CD4-positive, alpha-beta T cell treated with Interleukin-10 for 1 hour (primary cell): ENCODE results near the gene LAD1.

ENCODE experiments used
- DNase-seq: peaks from one replicate; pipeline ENCODE4 v3.0.0-alpha.2; 2020

The LAD1 gene

GRCh38 chr1:201360901-201361651 lies 38.0 kb downstream of the LAD1 start:
- DNase-seq = no peak

DNA sequence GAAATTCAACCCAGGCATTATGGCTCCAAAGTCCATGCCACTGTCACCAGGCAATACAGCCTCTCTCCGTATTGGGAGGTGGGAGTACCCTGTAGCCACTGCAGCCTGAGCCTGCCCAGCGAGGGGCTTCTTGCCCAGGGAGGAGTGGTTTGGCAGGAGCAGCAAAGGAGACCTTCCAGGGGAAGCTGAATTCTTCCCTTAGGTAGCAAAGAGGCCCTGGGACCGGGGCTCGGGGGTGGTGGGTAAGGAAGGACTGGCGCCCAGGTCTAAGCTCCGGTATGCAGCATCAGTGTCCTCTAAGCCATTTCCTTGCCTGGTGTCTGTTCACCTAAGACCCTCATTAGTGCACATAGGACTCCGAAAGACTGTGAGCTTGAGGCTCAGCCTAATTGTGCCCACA lies 38.6 kb downstream of the LAD1 start:
- no peak for DNase-seq

- no peak for DNase-seq
These were observed 39.3 kb downstream of the LAD1 start for GRCh38 chr1:201359873-201360210.

GRCh38 chr1:201359031-201359872 lies 39.9 kb downstream of the LAD1 start:
- DNase-seq = no peak

DNA sequence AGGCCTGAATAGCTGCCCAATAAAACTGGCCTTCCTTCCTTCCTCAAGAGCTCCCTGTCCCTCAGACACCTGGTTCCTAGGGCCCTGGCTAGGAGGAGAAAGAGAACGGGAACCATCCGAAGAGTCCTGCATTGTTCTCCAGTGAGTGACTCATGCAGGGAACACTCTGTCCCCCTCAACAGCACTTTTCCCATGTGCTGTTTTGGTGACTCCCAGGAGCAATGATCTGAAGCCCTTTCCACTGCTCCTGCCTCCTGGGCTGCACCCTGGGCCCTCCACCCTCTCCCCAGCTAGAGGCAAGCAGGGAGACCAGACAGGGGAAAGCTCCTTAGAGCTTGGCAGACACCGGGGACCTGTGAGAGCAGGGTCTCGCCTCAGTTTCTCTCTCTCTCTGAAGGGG lies 40.5 kb downstream of the LAD1 start:
- DNase-seq = no peak

- no peak for DNase-seq
These were observed 41.3 kb downstream of the LAD1 start for GRCh38 chr1:201357636-201358348.

- no peak for DNase-seq
These were observed 41.9 kb downstream of the LAD1 start for GRCh38 chr1:201357211-201357610.

- no peak for DNase-seq
These were observed 42.4 kb downstream of the LAD1 start for GRCh38 chr1:201356701-201357100.

- DNase-seq = no peak
These were observed 42.9 kb downstream of the LAD1 start for GRCh38 chr1:201356236-201356635.

- DNase-seq = no peak
These were observed 43.7 kb downstream of the LAD1 start for GRCh38 chr1:201355471-201355870.

GRCh38 chr1:201354901-201355295 lies 44.2 kb downstream of the LAD1 start:
- DNase-seq = no peak

DNA sequence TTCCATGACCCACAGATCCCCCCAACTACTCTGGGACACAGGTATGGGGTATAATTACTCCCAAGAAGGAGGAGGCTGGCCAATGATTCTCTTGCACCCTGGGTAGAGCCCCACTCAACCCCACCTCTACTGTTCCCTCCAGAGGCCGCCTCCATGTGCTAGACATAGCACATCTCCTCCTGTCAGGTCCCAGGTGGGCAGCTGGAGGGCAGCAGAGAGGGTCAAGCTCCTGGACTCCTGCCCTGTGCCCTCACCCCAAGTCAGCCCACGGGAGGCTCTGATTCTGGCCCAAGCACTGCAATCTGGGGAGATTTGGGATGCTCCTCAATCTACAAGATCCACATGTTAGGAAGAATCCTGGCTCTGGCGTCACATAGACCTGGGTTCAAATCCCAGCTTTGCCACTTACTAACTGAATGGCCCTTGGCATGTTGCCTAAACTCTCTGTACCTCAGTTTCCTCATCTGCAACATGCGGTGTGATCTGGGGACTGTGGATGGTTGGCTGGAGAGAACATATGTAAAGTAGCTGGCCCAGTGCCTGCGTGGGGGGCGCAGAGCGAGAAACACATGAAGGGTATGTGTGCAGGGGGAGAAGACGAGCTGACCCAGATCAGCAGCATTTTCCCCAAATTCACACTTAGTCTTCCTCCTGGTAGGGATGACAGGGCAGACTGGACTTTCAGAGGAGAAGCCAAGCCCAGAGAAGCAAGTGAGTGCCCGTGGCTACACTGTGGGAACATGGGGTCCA lies 44.8 kb downstream of the LAD1 start:
- DNase-seq = no peak

- no peak for DNase-seq
These were observed 45.8 kb downstream of the LAD1 start for GRCh38 chr1:201353186-201353940.

DNA sequence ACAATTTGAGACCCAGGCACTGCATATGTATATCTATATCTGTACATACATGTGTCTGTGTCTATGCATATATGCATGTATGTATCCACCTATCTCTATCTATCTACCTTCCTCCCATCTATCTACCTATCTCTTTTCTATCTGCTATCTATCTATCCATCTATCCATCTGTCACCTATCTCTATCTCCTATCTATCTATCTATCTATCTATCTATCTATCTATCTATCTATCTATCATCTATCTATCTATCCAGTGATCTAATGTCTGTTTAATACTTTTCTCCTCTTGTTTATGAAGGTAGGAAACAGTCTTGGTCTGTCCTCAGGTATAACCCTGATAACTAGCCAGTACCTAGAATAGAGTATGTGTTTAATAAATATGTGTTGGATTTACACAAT lies 47.5 kb downstream of the LAD1 start:
- DNase-seq = no peak

DNA sequence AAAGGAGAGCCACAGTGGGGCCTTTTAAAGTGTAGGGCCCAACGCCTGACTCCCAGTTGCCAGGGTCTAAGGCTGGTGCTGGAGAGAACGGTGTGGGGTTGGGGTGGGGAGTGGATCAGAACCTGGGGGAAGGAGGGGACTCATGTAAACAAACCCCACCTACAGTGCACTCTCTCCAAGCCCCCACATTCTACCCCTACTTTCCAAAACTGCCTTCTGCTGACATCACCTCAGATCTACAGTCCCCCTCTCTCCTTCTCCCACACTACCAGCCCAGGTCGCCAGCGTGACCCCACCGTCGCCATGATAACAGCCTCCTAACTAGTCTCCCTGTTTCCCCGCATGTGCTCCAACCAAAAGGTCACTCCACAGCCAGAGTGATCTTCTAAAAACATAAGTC lies 48.2 kb downstream of the LAD1 start:
- DNase-seq = no peak

GRCh38 chr1:201350361-201350725 lies 48.8 kb downstream of the LAD1 start:
- no peak for DNase-seq

DNA sequence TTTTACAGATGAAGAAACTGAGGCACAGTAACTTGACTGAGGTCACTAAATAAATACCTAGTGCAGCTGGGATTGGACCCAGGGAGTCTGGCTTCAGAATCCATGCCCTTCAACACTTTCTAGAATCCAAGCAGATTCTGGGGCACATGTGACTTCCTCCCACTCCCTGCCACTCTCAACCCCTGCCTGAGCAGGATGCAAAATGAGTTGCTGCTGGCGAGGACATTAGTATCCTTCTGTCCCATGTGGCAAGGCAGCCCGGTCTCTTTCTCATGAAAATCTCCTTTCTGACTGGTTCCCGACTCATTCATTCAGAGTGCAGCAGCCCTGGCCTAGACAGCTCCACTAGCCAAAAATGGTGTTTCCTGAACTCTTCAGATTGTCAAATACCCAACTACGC lies 50.0 kb downstream of the LAD1 start:
- DNase-seq = no peak

DNA sequence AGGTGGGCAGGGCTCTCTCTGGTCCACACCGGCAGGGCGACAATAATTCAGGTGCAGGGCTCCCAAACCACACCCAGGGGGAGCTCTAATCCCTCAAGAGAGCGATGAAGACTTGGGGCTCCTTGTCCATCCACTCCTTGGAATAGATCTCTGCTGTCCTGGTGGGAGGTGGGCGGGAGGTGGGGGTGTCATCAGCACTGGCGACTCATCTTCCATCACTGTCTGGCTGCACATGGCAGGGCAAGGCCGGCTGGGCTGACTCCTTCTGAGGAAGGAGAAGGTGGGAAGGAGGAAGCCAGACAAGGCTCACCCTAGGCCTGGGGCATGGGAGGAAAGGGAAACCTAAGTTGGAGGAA lies 50.9 kb downstream of the LAD1 start:
- no peak for DNase-seq

- DNase-seq = no peak
These were observed 51.5 kb downstream of the LAD1 start for GRCh38 chr1:201347498-201348210.

GRCh38 chr1:201346987-201347386 lies 52.1 kb downstream of the LAD1 start:
- DNase-seq = no peak

DNA sequence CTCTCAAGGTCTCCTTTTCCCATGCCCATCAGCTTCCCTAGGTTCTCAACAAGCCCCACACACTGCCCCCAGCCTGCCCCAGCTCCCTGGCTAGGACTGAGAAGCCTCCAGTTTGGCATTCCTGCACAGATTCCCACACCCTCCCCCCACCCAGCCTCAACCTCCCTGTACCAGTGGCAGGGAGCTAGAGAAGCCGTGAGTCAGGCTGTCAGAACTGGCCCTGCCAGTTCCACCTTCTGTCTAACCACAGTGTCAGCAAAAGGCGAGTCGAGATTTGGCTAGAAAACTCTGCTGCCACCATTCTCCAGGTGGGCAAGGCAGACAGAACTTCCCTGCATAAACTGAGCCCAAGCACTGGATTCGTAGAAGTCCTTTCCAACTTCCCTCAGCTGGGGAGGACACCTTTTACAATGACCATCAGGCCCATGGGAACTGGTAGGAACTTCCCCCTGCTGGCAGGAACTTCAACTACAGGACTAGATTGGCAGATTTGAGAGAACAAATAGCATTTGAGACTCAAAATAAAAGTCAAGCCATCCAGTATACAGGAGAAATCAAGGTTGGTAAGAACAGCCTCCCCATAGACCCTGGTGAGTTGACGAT lies 52.7 kb downstream of the LAD1 start:
- no peak for DNase-seq

DNA sequence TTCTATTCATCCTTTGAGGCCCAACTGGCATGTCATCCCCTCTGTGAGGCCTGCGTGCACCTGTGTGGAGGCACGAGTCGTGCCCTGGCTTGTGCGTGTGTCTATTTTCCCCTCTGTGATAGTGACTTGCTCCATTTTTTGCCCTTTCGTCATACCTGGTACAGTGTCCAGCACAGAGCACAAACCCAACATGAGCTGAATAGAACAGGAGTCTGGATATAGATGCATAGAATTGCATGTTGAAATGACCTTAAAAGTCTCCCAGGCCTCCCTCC lies 54.1 kb downstream of the LAD1 start:
- DNase-seq = no peak
